NCI-H2227 treated with DMSO at 0.1 percent for 48 hours (cell line): ENCODE measurements around the gene CREB5.

ENCODE experiments used
- DNase-seq: peaks from one replicate; lab custom pipeline; 2025; lab: John Stamatoyannopoulos, UW

CREB5 gene

GRCh38 chr7:28643584-28644340 lies 231.4 kb downstream of the CREB5 start:
- DNase-seq = no peak

DNA sequence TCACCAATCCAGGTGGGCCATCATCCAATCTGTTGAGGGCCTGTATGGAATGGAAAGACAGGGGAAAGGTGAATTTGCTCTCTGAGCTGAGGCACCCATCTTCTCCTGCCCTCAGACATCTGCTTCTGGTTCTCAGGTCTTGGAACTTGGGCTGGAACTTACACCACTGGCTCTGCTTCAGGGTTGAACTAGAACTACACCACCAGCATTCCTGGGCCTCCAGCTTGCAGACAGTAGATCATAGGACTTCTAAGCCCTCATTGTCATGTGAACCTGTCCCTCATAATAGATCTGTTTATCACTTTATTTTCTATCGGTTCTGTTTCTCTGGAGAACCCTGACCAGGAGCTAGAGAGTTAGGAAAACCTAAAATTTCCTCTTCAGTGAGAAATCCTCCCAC lies 233.5 kb downstream of the CREB5 start:
- no peak for DNase-seq

DNA sequence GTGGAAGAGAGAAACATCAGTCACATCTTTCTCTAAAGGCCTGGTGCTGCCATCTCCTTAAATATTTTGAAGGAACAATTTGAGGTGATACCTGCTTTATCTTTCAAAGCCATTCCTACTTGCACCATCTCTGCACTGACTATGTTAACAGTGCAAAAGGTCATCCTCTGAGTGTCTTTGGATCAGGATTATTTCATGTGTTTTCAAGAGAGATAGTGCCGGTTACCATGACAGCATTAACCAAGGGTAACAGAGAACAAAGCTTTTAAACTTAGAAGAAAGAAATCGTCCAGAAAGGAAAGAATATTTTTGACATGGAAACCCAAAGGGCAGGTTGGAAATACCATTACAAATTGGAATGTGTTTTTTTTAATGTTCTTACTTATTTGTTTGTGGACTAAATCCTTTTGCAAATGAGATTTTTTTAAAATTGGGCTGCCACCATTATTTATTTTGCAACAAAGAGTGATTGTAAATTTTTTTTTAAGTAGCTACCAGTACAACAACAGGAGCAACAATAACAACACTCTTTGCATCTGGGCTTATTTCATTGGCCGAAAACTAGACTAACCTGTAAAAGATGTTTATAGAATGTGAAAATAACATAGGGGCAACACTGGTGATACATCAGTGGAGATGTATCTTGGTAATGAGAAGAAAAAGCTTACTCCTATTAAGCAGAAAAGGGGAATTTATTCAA lies 234.2 kb downstream of the CREB5 start:
- DNase-seq = no peak

DNA sequence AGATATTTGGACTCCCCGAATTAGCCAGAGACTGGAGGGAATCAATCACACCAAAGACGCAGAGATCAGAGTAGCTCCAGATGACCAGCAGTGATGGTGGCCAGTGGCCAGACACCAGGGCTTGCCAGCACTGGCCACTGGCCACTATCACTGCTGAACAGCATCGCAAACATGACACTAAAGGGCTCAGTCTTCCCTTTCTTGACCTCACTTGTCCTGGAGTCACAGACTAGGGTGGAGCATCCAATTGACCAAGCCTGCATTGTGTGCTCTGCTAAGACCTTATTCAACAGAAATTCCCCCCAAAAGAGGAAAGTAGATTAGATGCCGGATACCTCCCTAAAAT lies 234.7 kb downstream of the CREB5 start:
- no peak for DNase-seq

DNA sequence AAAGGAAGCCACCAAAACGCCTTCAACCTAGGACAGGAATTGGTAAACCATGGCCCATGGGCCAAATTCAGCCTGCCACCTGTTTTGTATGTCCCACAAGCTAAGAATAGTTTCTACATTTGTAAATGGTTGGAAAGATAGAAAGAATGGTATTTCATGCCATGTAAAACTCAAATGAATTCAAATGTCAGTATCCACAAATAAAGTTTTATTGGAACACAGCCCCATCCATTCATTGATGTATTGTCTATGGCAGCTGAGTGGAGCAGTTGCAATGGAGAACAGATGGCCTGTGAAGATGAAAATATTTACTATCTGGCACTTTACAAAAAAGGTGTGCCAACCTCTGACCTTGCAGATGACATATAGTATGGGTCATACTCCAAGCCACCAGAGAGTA lies 236.9 kb downstream of the CREB5 start:
- DNase-seq = no peak

GRCh38 chr7:28649811-28650210 lies 237.5 kb downstream of the CREB5 start:
- DNase-seq = no peak

GRCh38 chr7:28654110-28654509 lies 241.8 kb downstream of the CREB5 start:
- DNase-seq = peak; percentile 15

- no peak for DNase-seq
Observed at GRCh38 chr7:28656529-28656928, 244.2 kb downstream of the CREB5 start.

DNA sequence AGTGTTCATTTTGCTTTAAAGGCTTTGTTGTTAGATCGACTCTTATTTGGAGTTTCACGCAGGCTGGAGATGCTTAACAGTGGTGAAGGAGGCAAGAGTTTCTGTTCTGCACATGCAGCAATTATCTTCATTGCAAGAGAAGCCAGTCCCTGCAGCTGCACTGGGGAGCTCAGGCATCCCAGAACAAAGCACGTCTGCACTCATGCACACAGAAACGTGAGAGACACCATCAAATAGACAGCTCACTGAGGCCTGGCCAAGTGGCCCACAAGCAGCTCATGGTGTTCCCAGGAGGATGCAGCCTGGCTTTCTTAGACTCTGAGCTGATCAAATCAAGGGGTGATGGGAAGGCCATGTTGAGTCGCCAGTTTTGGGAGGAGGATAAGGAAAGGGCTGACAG lies 246.1 kb downstream of the CREB5 start:
- peak; percentile 39 for DNase-seq

- no peak for DNase-seq
Observed at GRCh38 chr7:28660132-28660531, 247.8 kb downstream of the CREB5 start.

DNA sequence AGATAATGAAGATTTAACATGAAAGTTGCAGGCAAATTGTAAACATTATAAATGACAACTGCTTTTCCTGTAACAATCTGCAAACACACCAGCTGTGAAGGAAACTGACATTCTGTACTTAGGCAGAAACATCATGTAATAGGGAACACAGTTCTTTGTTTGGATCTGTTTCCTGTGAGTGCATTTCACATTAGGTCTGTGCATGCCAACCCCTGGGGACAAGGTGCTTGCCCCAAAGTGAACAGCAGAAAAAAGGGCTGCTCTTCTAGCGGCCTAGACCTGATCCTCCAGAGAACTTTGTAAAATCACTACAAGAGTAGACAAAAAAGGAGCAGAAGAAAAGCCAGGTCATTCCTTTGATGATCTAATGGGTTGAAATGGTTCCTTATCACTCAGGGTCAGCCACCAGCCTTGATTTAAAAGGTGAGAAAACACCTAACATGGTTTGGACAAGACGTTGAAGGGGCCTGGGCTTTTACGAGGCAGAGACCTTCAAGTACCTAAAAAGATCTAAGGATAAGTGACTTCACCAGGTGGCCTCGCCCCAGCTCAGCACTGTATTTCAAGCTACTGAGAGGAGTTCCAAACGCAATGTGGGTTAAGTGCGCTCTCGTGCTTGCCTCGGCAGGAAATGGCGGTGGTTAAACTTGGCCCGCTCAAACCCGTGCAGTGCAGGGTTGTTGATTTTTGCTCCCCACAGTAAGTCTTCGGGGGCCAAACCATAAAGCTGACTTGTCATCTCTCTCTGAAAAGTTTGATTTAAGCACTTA lies 249.7 kb downstream of the CREB5 start:
- DNase-seq = no peak

DNA sequence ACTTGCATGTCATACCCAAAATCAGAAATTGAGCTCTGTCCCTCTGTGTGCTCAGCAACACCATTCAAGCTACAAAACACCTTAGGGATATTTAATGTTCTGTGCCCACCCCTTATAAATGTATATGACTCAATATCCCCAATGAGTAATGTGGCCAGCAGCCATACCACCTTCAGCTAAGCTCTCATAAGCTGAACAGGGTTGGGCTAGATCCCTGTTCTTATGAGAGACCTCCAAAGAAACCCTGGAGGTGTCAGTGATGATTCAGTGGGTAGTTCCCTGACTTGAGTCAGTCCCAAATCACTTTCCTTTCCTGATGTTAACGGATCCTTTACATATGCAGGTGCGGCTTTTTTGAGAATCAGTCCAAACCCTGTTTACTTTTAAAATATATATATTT lies 253.8 kb downstream of the CREB5 start:
- no peak for DNase-seq

DNA sequence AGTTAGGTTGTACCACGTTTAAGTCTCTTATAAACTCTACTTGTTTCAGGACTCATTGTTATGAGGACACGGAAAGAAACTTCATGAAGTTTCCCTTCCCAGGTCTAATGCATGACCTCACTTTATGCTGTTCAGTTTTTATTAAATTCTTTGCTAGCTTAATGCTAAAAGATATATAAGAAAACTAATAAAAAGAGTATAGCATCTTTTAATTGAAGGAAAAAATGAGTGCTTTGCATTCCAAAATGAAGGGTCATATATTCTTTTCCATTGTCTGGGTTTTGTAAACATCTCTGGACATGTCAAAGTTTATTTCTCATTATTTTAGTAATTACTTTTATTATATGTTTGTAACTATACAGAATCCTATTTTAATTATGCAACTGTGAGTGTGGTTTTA lies 255.8 kb downstream of the CREB5 start:
- no peak for DNase-seq

GRCh38 chr7:28669330-28669729 lies 257.0 kb downstream of the CREB5 start:
- no peak for DNase-seq

- no peak for DNase-seq
Observed at GRCh38 chr7:28671526-28671925, 259.2 kb downstream of the CREB5 start.

- peak; percentile 41 for DNase-seq
Observed at GRCh38 chr7:28672397-28672797, 260.1 kb downstream of the CREB5 start.

GRCh38 chr7:28674359-28674782 lies 262.1 kb downstream of the CREB5 start:
- DNase-seq = no peak

- no peak for DNase-seq
Observed at GRCh38 chr7:28675429-28675828, 263.1 kb downstream of the CREB5 start.

DNA sequence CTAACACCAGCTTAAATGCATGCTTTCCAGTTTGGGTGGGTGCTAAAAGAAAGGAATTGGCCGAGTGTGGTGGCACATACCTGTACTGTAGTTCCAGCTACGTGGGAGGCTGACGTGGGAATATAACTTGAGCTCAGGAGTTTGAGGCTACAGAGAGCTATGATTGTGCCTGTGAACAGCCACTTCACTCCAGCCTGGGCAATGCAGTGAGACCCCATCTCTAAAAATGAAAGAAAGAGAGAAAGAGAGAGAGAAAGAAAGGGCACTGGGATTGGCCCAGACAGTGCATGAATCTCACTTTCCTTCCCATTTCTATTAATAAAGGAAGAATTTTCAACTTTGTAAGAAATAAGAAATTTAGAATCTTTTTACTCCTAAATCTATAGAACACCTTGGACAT lies 265.4 kb downstream of the CREB5 start:
- no peak for DNase-seq

GRCh38 chr7:28678431-28678965 lies 266.2 kb downstream of the CREB5 start:
- DNase-seq = no peak

- no peak for DNase-seq
Observed at GRCh38 chr7:28681693-28682310, 269.5 kb downstream of the CREB5 start.

- no peak for DNase-seq
Observed at GRCh38 chr7:28682801-28683200, 270.5 kb downstream of the CREB5 start.
